PC-9 (cell line): ENCODE results near the gene SND1.

Experiments used
- CTCF ChIP-seq: fragments of 200-600 bp; sonication (generic); conservative IDR thresholded peaks from 2 replicates; pipeline ENCODE4 v1.6.1; 2017; ENCODE audit warnings: mixed run types, antibody characterized with exemption, mild to moderate bottlenecking, moderate library complexity
- EZH2 ChIP-seq: fragments of 200-600 bp; sonication (generic); IDR thresholded peaks from 2 replicates; pipeline ENCODE4 v1.8.0; 2017; ENCODE audit warnings: antibody characterized with exemption, low read depth

GRCh38 chr7:127903892-127904669 is 252.1 kb downstream of the SND1 start:
- no peak for TF ChIP-seq CTCF
- TF ChIP-seq EZH2 = no peak
